Chondrocyte (in vitro differentiated cells): ENCODE measurements around the gene IL2RA. TPM values are rescaled to one million over a fixed set of nuclear protein-coding genes. Genes with fewer than 3 reads are reported as not detected.

Experiments used
- DNase-seq: peaks from one replicate; pipeline ENCODE4 v3.0.0; 2021; ENCODE audit warnings: mixed read lengths, low spot score
- H3K27ac Mint-ChIP-seq: one replicate; pipeline ENCODE4 v1.8.0; 2021; ENCODE audit warnings: mild to moderate bottlenecking, moderate library complexity, mixed read lengths; ENCODE audit not compliant: unreplicated experiment
- H3K27me3 Mint-ChIP-seq: 2 replicates; pipeline ENCODE4 v1.8.0; 2021; ENCODE audit warnings: low read depth, mixed read lengths
- H3K36me3 Mint-ChIP-seq: 2 replicates; pipeline ENCODE4 v1.8.0; 2021; ENCODE audit warnings: low read depth, mixed read lengths
- H3K4me1 Mint-ChIP-seq: 2 replicates; pipeline ENCODE4 v1.8.0; 2021; ENCODE audit warnings: low read depth, mild to moderate bottlenecking, mixed read lengths
- H3K4me3 Mint-ChIP-seq: one replicate; pipeline ENCODE4 v1.8.0; 2021; ENCODE audit warnings: mild to moderate bottlenecking, moderate library complexity, mixed read lengths; ENCODE audit not compliant: unreplicated experiment
- H3K9me3 Mint-ChIP-seq: 2 replicates; pipeline ENCODE4 v1.8.0; 2021; ENCODE audit warnings: low read depth, mixed read lengths
- total RNA-seq: library from RNA; stranded (reverse); gene quantifications from 3 replicates; pipeline ENCODE4 v1.2.1, GENCODE V29; 2021
- TF ChIP-seq, protein P1 (sequence below): fragments of 200-600 bp; sonication (generic); IDR thresholded peaks from 2 replicates; pipeline ENCODE4 v1.5.0; 2021; ENCODE audit warnings: antibody characterized with exemption, mild to moderate bottlenecking, moderate library complexity

The IL2RA gene
- total RNA-seq, 1 donor from 2014 or later = not detected

DNA sequence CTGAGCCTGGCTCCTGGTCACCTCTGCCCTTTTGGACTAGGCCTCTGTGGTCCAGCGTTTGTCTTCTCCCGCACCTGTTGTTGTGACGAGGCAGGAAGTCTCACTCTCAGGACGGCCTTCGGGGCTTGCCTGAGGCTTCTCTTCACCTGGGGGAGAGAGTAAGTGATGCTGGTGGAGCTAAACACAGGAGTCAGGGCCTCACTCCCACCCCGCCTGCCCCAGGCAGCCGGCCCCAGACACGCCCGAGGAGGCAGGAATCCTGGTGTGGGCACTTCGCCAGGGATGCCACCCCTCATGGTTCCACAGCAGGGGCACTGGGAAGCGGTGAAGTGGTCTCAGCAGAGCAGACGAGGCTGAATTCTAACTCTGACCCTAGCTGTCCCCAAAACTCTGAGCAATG is 42.4 kb downstream of the IL2RA start:
- no peak for DNase-seq
- H3K4me1 Mint-ChIP-seq = no peaks in the 10 kb centered on the region
- H3K27ac Mint-ChIP-seq = no peak overlapping the region
- H3K4me3 Mint-ChIP-seq = no peak overlapping the region
- no peaks in the 10 kb centered on the region for H3K36me3 Mint-ChIP-seq
- TF ChIP-seq, protein P1, sequence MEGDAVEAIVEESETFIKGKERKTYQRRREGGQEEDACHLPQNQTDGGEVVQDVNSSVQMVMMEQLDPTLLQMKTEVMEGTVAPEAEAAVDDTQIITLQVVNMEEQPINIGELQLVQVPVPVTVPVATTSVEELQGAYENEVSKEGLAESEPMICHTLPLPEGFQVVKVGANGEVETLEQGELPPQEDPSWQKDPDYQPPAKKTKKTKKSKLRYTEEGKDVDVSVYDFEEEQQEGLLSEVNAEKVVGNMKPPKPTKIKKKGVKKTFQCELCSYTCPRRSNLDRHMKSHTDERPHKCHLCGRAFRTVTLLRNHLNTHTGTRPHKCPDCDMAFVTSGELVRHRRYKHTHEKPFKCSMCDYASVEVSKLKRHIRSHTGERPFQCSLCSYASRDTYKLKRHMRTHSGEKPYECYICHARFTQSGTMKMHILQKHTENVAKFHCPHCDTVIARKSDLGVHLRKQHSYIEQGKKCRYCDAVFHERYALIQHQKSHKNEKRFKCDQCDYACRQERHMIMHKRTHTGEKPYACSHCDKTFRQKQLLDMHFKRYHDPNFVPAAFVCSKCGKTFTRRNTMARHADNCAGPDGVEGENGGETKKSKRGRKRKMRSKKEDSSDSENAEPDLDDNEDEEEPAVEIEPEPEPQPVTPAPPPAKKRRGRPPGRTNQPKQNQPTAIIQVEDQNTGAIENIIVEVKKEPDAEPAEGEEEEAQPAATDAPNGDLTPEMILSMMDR = no peak
- no peaks in the 10 kb centered on the region for H3K9me3 Mint-ChIP-seq
- H3K27me3 Mint-ChIP-seq = peaks cover 13% of the 10 kb centered on the region

DNA sequence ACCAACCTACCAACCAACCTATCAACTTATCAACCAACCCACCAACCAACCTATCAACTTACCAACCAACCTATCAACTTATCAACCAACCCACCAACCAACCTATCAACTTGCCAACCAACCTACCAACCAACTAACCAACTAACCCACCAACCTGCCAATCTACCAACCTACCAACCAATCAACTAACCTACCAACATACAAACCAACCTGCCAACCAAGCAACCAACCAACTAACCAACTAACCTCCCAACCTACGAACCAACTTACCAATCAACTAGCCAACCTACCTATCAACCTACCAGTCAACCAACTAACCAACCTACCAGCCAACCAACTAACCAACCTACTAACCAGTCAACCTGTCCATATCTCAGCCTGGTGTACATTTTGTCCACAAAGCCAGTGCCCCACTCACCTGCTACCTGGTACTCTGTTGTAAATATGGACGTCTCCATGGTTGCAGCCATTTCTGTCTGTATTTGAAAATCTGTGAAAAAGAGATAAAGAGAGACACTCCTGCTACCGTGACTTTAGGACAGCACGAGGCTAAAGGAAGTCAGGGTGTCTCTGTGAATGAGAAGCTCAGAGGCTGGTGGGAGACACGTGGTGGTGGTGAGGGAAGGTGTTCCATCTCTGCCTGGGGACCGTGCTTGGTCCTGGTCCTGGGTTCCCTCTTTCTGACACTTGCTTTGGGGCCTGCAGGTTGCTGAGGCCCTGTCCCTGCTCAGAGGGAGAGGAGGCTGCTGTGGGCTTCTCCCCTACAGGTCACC is 43.0 kb downstream of the IL2RA start:
- no peak overlapping the region for H3K27ac Mint-ChIP-seq

DNA sequence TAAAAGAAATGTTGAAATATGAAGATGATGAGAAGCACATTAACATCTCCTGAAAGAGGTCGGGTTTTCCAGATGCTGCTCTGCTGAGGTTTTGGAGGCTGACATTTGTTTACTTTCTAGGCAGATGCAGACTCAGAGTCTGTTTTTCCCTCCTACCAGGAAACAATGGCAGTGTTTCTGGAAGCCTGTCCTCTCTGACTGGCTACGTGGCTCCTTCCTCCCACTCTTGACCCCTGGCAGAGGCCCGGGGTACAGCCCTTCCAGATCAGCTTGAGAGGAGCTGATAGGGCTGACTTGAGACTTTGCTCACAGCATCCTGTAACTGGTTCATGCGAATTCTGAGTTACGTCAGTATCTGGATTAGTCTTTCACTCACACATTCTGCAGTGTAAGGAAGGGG is 43.7 kb downstream of the IL2RA start:
- H3K36me3 Mint-ChIP-seq = no peaks in the 10 kb centered on the region
- no peaks in the 10 kb centered on the region for H3K4me1 Mint-ChIP-seq
- H3K27me3 Mint-ChIP-seq = peaks cover 14% of the 10 kb centered on the region
- no peak overlapping the region for H3K27ac Mint-ChIP-seq
- H3K9me3 Mint-ChIP-seq = no peaks in the 10 kb centered on the region
- TF ChIP-seq, protein P1 = no peak
- H3K4me3 Mint-ChIP-seq = no peak overlapping the region
- DNase-seq = no peak

More for the DNA sequence above, 43.0 kb downstream of the IL2RA start:
- Mint-ChIP-seq H3K36me3 (no peaks in the 10 kb centered on the region), H3K4me3 (no peak overlapping the region), H3K9me3 (no peaks in the 10 kb centered on the region), H3K27me3 (peaks cover 13% of the 10 kb centered on the region), H3K4me1 (no peaks in the 10 kb centered on the region)
- no peak for DNase-seq
- TF ChIP-seq, protein P1 = no peak

DNA sequence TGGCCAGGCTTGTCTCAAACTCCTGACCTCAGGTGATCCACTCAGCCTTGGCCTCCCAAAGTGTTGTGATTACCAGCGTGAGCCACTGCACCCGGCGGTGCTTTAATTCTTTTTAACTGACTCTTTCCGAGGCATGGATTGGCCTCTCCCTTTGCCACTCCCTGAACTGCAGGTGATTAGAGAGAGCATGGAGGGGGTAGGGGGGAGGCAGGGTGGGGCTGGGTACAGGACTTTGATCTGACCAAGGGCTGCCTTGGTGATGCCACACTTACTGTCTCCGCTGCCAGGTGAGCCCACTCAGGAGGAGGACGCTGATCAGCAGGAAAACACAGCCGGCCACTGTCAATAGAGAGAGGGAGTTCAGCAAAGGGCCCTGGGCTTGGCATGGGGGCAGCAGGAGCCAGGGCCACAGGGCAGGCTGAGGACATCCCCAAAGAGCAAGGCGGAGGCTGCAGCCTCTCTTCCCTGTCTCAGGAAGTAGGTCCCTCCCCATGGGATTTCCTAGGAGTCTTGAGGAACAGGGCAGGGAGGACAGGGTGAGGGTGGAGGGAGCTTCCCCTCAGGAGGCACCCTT is 44.3 kb downstream of the IL2RA start:
- H3K36me3 Mint-ChIP-seq = no peaks in the 10 kb centered on the region
- H3K9me3 Mint-ChIP-seq = no peaks in the 10 kb centered on the region
- TF ChIP-seq, protein P1 = no peak
- no peak for DNase-seq
- no peak overlapping the region for H3K4me3 Mint-ChIP-seq
- peaks cover 16% of the 10 kb centered on the region for H3K27me3 Mint-ChIP-seq
- no peak overlapping the region for H3K27ac Mint-ChIP-seq
- H3K4me1 Mint-ChIP-seq = no peaks in the 10 kb centered on the region

DNA sequence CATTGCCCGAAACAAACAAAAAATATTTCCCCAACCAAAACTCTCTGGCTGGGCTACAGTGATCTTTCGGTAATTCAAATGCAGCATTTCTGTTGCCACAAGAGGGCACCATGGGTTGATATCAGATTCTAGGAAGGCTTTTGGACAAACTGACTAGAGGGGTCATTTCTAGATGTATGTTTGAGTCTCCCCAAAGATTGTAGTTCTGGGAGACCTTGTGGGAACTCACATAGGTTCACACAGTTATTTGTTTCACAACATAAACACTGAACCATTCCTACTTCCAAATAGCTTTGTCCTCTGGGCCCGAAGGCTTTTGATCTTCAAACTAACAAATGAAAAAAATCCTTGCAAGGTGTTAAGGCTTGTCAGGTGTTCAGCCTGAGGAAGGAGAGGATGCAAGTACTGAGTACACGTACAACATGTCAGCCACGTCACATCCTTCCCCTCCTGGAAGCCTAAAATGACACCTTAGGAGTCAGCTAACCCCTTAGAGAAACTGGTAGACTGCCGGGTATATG is 47.9 kb downstream of the IL2RA start:
- Mint-ChIP-seq H3K27ac (no peak overlapping the region), H3K4me3 (no peak overlapping the region), H3K9me3 (no peaks in the 10 kb centered on the region), H3K36me3 (no peaks in the 10 kb centered on the region), H3K27me3 (peaks cover 19% of the 10 kb centered on the region), H3K4me1 (no peaks in the 10 kb centered on the region)
- no peak for DNase-seq
- TF ChIP-seq, protein P1 = peak; percentile 85
